ENCODE data around the gene PACS2. TPM values are rescaled to one million over a fixed set of nuclear protein-coding genes. Genes with fewer than 3 reads are reported as not detected.
"Not testable (repeated sequence)": the region's sequence is repeated elsewhere in the genome, so short reads cannot be mapped to it uniquely, and the experiment has no call there.

Gene PACS2
- total RNA-seq, 4 donors from 2014 or later: 37.1 to 116 (median 52.2) TPM

DNA sequence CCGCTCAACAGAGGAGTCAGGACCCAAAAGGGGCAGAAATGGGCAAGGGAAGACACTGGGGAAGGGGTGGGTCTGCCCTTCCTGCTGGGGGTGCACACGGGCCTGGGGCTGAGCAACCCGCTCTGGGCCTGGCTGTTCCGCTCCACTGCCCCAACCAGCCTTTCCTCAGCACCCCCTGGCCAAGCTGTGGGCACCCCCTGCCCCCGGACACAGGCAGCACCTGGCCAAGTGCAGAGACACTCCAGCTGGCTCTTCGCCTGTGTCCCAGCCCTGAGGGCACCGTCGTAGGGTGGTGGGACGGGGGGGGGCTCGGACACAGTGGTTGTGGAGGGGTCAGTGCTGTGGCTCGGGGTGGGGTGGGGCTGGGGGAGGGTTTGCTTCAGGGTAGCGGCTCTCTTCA lies 10.3 kb downstream of the PACS2 start:
- intact Hi-C loops (cut with DNase I; ENCODE audit: low total_unique reads): no loop called here
- Histone ChIP-seq H3K4me3 (no peak overlapping the region), H3K27ac (no peak overlapping the region), H3K4me1 (peaks cover 0 to 9% of the 10 kb centered on the region in 2 donors), H3K36me3 (no peaks in the 10 kb centered on the region), H3K27me3 (no peaks in the 10 kb centered on the region), H3K9me3 (no peaks in the 10 kb centered on the region)
- no peak for DNase-seq
- TF ChIP-seq, protein P1, sequence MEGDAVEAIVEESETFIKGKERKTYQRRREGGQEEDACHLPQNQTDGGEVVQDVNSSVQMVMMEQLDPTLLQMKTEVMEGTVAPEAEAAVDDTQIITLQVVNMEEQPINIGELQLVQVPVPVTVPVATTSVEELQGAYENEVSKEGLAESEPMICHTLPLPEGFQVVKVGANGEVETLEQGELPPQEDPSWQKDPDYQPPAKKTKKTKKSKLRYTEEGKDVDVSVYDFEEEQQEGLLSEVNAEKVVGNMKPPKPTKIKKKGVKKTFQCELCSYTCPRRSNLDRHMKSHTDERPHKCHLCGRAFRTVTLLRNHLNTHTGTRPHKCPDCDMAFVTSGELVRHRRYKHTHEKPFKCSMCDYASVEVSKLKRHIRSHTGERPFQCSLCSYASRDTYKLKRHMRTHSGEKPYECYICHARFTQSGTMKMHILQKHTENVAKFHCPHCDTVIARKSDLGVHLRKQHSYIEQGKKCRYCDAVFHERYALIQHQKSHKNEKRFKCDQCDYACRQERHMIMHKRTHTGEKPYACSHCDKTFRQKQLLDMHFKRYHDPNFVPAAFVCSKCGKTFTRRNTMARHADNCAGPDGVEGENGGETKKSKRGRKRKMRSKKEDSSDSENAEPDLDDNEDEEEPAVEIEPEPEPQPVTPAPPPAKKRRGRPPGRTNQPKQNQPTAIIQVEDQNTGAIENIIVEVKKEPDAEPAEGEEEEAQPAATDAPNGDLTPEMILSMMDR (IDR thresholded peaks at IDR 0.05): no peak
- TF ChIP-seq POLR2A (IDR thresholded peaks at IDR 0.05): no peak

DNA sequence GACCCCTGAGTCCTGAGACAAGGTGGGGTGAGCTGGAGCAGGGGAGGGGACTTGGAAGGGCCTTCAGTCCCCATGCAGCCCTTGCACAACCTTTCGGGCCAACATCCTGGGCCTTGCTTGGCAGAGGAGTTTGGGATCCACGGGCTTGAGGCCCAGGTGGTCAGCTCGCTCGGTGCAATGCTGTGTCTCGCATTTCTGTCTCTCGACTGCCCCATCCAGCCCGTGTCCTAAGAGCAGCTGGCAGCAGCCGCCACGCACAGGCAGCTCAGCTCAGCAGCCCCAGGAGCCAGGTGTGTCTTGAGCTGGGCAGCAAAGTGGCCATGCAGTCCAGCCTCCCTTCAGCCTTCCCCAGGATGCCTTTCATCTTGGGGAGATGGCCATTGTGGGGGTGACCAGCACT lies 10.8 kb downstream of the PACS2 start:
- no peak overlapping the region for H3K4me3 ChIP-seq
- DNase-seq: no peak
- H3K9me3 ChIP-seq: no peaks in the 10 kb centered on the region
- intact Hi-C loops (cut with DNase I; ENCODE audit: low total_unique reads): no loop called here
- TF ChIP-seq POLR2A (IDR thresholded peaks at IDR 0.05): no peak
- TF ChIP-seq, protein P1 (IDR thresholded peaks at IDR 0.05): no peak
- no peak overlapping the region for H3K27ac ChIP-seq
- H3K27me3 ChIP-seq: no peaks in the 10 kb centered on the region
- H3K36me3 ChIP-seq: no peaks in the 10 kb centered on the region
- H3K4me1 ChIP-seq: peaks cover 0 to 12% of the 10 kb centered on the region in 2 donors

DNA sequence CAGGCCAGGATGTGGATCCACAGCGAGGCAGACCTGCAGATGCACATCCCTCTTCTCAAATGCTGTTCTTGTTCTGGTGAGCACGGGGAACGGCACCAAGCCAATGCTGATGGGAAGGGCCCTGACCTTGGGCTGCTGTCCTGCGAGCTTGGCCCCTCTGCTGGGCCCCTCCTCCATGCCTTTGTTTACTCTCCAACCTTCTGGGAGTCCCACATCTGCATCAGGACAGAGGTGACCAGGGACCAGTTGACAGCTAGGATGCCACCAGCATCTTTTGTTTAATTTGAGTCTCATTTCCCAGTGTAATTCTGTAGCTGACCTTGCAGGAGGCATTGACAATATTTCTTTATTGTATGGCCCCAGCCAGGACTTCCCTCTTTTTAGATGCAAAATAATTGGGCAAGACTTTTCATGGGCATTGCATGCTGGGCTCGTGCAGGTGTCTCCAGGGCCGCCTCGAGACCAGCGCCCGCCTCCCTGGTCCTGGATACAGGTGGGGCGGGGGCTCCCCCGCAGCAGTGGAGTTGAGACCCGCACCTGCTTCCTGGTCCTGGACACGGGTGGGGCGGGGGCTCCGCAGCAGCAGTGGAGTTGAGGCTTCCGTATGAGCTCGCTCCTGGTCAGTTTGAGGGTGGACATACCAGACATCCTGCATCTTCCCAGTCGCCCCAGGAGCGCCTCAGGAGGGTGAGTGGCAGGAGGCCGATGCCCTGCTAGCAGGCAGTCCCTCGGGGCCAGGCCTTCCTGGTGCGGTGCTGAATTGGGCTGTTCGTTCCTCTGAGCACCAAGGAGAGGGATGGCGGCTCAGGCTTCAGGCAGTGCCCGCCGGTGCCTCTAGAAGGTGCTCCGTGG lies 11.4 kb downstream of the PACS2 start:
- TF ChIP-seq, protein P1 (IDR thresholded peaks at IDR 0.05): no peak
- no peak for TF ChIP-seq POLR2A (IDR thresholded peaks at IDR 0.05)
- Histone ChIP-seq H3K9me3 (no peaks in the 10 kb centered on the region), H3K4me3 (no peak overlapping the region), H3K27me3 (no peaks in the 10 kb centered on the region), H3K27ac (no peak overlapping the region), H3K4me1 (peaks cover 0 to 16% of the 10 kb centered on the region in 2 donors), H3K36me3 (no peaks in the 10 kb centered on the region)
- no peak for DNase-seq
- intact Hi-C loops (cut with DNase I; ENCODE audit: low total_unique reads): no loop called here

DNA sequence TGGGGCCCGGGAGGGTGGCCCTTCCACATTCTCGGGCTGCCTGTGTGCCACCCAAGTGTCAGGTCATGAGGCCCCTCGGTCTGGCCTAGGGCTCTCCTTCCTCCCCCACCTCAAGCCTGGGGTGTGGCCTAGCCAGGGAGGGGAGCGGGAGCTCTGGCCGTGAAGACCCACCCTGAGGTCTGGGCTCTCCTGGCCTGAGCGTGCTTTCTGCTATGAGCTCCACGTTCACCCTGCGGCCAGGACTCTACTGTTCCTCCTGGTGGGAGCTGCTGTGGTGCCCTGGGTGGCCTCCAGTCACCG lies 12.0 kb downstream of the PACS2 start:
- no peak overlapping the region for H3K27ac ChIP-seq
- H3K9me3 ChIP-seq: no peaks in the 10 kb centered on the region
- intact Hi-C loops (cut with DNase I; ENCODE audit: low total_unique reads): no loop called here
- TF ChIP-seq, protein P1 (IDR thresholded peaks at IDR 0.05): no peak
- no peak for TF ChIP-seq POLR2A (IDR thresholded peaks at IDR 0.05)
- no peak for DNase-seq
- no peak overlapping the region for H3K4me3 ChIP-seq
- H3K4me1 ChIP-seq: peaks cover 0 to 16% of the 10 kb centered on the region in 2 donors
- H3K36me3 ChIP-seq: no peaks in the 10 kb centered on the region
- H3K27me3 ChIP-seq: no peaks in the 10 kb centered on the region

DNA sequence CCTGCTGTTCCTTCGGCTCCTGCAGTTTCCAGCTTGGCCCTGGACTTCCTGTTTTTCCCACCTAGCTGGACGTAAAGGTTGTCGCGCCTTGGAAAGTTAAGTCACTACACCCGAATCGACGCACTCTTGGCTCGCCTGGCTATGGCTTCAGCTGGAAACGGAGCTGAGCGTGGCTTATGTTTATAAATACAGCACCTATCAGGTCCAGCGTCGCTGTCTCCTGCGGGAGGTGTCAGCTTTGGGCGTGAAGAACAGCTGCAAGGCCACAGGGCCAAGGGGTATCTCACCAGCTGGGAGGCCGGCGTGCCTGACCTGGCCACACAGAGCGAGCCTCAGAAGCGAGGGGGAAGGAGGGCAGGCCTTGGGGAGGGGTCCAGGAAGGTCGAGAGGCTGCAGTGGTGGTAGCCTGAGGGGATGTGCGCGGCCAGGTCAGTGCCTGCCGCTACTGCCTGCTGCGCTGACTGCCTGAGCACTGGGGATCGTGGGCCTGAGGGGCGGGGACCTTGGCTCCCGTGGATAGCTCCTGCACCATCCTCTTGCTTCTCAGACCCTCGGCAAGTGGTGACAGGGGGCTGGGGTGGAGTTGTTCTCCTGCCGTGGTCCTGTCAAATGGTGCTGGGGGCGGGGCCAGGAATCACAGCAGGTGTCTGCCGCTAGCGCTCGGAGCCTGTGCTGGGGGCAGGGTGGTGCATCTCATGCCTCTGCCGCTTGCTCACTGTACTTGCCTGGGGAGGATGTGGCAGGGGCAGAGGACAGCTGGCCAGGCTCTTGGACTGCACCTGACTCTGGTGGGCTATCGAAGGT lies 12.5 kb downstream of the PACS2 start:
- no peak overlapping the region for H3K4me3 ChIP-seq
- H3K27ac ChIP-seq: no peak overlapping the region
- TF ChIP-seq POLR2A (IDR thresholded peaks at IDR 0.05): no peak
- TF ChIP-seq, protein P1 (IDR thresholded peaks at IDR 0.05): no peak
- H3K9me3 ChIP-seq: no peaks in the 10 kb centered on the region
- H3K4me1 ChIP-seq: peaks cover 0 to 16% of the 10 kb centered on the region in 2 donors
- DNase-seq: no peak
- H3K27me3 ChIP-seq: no peaks in the 10 kb centered on the region
- H3K36me3 ChIP-seq: no peaks in the 10 kb centered on the region
- intact Hi-C loops (cut with DNase I; ENCODE audit: low total_unique reads): no loop called here

DNA sequence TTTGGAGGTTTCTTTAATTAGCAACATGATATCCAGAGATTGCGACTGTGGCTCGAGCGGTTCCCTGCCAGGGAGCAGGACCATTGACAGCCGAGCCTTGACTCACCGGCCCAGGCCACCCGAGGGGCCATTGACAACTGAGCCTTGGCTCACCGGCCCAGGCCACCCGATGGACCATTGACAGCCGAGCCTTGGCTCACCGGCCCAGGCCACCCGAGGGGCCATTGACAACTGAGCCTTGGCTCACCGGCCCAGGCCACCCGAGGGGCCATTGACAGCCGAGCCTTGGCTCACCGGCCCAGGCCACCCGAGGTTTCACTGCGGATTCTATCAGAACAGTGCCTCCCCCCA lies 13.1 kb downstream of the PACS2 start:
- H3K27me3 ChIP-seq; H3K36me3 ChIP-seq; H3K27ac ChIP-seq; H3K4me3 ChIP-seq; intact Hi-C loops (cut with DNase I; ENCODE audit: low total_unique reads); H3K9me3 ChIP-seq; DNase-seq: not testable (repeated sequence)
- peaks cover 0 to 16% of the 10 kb centered on the region in 2 donors for H3K4me1 ChIP-seq
